HG02798 (cell line): ENCODE measurements around the gene DMKN.
"Not testable (repeated sequence)": the region's sequence is repeated elsewhere in the genome, so short reads cannot be mapped to it uniquely, and the experiment has no call there.

ENCODE experiments used
- ATAC-seq: cut with Tn5 transposase; IDR thresholded peaks from one replicate; pipeline ENCODE4 v1.9.1; 2021; ENCODE audit warnings: mild to moderate bottlenecking; ENCODE audit not compliant: unreplicated experiment, poor library complexity

DMKN gene

DNA sequence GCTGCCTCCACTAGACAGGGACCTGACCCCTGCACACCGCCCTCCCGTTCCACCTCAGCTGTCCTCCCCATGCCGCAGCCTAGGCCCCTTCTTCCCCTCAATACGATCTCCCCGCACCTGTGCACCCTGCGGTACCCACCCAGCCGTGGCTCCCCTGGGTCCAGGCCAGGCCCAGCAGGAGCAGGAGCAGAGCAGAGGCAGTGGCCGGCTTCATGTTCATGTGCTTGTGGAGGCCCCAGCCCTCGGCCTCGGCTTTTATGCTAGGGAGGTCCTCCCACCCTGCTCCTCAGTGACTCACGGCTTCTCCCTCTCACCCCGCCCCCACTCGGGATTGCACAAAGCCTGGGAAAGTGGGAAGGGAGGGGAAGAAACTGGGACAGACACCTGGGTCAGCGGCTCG is 11.8 kb downstream of the DMKN start:
- ATAC-seq, result no peak

DNA sequence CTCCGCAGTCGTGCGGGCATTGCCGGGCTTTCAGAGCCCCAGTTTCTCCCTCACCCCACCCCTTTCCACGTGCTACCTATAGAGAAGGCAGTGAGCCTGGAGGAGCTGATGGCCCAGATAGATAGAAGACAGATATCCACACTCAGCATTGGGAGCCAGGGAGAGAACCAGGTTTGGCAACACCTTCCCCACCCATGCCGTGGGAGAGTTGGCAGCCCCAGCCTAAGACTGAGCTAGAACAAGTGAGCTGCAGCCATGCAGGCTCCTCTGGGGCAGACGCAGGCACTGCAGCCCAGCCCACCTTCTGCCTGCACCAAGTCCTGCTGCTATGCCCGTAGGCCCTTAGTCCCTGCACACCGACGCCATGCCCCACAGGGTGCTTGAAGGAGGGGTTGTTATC is 12.8 kb downstream of the DMKN start:
- ATAC-seq, result no peak

DNA sequence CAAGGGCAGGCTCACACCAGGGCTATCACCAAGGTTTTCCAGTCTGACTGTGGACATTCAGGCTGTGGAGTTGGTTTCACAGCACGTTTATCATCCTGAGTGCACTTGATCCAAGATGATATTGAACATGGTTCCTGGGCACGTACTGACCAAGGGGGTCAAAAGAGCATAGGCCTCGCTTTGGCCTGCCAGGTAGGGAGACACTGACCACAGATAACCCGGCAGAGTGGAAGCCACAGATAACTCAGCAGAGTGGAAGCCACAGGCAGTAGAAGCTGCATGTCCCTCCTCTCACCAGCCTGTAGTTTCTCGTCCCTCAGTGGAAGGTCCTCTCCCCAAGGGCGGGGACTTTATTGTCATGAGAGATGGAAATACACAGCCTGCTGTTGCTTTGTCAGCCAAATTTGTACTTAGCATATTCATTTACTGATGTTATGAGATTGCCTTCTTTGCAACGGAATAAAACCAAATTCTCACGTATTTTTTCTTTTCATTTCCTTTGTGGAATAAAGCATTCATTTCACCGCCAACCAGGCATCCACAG is 14.4 kb downstream of the DMKN start:
- no peak for ATAC-seq

DNA sequence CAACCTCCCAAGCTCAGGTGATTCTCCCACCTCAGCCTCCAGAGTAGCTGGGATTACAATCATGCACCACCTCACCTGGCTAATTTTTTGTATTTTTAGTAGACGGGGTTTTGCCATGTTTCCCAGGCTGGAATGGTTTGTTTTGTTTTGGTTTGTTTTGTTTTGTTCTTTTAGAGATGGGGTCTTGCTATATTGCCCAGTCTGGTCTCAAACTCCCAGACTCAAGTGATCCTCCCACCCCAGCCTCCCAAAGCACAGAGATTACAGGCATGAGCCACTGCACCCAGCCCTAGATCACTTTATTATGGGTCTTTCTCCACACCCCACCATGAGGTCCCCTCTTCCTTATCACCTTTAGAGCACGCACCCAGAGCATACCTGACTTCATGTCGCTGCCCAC is 15.2 kb downstream of the DMKN start:
- no peak for ATAC-seq

DNA sequence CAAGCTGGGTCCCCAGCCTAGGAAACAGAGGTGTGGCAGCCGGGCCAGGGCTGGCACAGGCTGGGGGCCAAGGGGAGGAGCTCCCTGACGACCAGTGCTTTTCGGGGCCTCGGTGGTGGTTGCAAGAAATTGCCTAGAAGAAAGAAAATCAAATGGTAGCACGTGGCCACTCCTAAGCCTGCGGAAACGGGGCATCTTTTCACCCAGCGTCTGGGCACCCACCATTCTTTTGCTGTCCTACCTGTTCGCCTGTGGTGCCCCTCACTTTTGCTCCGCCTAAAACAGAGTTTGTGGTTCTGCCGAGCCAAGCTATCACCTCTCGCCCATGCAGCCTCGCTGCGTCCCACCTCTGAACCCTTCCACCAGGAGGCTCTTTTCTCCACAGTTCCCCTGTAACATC is 16.0 kb downstream of the DMKN start:
- ATAC-seq, result no peak

DNA sequence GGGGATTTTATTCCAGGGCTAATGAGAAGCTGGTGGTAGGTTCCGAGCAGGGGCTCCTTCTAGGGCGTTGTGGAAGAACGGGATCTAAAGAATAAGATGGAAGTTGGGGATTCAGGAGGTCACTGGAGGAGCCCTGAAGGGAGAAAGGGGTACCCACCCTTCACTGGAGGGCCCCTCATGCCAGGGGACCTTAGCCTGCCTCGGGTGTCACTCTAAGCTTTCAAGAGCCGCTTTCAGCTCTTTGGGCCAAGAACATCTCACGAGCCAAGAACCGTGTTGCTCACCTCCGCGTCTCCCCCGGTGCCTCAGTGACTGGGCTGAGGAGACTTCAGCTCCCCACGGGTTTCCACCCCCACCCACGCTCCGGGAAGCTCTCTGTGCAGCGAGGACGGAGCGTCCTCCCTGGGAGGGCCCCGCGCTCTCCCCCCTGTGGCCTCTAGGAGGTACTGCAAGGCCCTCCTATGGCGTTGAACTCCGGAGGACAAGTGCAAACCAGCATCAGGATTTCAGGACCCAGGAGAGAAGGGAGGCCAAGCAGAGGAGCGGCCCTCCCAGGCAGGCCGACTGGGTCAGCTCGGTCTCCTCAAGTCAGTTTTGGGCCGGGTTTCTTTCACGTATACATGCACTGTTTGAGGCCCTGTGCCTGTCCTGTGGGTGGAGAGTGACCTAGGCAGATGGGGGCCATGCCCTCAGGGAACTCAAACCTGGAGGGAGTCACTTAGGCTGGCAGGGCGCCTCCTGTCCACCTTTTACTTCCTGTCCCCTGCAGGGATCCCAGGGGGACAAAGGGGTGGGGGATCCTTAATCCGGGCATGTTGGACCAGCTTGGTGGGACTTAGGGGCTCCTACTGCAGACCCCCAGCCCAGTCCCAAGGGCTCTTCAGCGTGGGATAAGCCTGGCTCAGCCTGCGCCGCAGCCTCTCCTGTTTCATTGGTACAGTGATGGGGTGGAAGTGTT is 18.1 kb downstream of the DMKN start:
- ATAC-seq, result peak; percentile 69

DNA sequence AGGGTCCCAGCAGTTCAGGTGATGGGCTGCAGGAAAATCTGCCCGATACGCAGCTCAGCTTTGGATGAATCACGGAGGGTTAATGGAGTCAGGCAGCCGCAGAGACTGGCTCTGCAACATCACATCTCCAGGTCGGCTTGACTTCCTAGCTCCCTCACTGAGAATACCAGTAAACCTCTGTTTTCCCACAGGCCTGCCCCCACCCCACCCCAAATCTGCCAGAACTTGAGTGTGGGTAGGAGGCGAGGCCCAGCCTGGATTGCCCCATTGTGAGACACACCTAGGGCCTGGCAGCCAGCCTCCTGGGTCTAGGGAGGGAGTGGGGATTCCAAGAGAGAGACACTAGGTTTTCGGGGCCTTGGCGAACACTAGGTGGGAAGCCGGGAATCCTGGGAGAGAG is 19.5 kb downstream of the DMKN start:
- no peak for ATAC-seq

DNA sequence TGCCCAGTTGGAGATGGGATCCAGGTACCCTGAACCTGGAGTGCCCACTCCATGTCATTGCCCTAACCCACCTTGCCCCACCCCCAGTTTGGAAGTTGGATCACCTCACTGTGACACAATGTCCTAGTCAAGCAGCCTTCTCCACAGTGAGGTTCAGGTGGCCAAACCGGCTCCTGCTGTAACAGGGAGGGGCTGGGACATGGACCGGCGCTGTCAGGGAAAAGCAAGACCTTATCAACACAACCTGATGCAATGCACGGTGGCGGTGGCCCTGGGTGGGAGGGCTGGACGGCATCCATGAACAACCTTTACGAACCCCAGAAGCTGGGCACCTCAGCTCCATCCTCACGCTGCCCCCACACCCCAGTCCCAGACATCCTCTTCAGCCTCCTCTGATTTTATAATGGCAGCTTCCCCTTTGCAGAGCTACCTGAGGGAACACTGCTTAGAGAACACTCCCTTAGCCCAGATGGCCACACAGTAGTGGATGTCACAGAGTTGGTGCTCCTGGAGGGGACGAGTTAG is 21.6 kb downstream of the DMKN start:
- ATAC-seq, result no peak

DNA sequence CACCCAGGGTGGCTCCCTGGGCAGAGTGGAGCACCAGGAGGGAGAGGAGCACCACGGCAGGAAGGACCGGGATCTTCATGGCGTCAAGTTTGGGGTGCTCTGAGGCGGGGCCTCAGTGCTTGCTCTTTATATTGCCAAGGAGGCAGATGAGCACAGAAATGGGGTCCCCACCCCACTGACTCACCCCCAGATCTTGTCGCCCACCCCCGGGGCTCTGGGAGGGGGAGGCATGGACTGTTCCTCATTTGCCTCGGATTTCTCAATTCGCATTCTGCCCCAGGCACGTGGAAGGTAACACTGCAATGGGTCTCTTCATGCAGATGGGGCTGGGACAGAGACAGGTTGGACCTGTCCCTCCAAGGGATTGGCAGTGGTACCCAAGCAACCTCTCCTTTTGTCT is 23.1 kb downstream of the DMKN start, which contains the start of gene KRTDAP:
TSS of gene KRTDAP (minus strand) at position 101 of the 400 bp plus-strand sequence. CDS start at position 79, 22 bp downstream.
- no peak for ATAC-seq

DNA sequence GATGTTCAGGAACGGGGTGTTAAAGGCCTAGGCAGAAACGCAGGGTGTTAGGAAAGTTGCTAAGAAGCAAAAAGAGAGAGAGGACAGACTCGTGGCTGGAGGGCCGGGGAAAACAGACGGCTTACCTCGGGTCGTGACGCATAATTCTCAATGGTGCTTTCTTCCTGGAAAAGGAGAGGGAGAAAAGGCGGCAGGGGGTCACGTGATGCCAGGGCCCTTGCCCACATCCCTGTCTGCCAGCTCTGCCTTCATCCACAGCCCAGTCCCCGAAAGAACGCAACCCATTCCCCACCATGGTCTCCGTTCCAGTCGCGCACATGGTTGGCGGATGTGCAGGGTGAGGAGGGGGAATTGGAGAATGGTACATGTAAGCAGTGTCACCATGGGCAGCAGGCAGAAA is 24.8 kb downstream of the DMKN start:
- no peak for ATAC-seq

DNA sequence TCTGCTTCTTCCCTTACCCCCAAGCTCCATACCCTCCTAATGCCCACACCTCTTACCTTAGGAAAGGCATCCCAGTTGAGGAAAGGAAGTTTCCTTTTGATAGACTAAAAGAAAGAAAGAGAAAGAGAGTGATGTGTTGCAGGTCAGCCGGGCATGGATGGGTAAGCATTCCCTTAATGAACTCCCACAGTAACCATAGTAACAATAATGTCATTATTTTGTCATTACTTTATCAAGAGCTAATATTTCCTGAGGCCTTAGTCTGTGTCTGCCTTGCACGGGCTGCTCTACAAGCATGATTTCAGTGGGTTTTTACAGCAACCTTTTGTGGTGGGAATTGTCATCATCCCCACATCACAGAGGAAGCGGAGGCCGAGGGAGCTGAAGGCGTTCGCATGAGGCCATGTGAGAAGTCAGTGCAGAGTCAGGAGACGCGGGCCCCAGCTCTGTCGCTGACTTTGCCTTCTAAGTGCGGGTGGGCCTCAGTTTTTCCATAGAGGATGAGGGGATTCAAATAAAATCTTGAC is 25.7 kb downstream of the DMKN start:
- ATAC-seq, result no peak

DNA sequence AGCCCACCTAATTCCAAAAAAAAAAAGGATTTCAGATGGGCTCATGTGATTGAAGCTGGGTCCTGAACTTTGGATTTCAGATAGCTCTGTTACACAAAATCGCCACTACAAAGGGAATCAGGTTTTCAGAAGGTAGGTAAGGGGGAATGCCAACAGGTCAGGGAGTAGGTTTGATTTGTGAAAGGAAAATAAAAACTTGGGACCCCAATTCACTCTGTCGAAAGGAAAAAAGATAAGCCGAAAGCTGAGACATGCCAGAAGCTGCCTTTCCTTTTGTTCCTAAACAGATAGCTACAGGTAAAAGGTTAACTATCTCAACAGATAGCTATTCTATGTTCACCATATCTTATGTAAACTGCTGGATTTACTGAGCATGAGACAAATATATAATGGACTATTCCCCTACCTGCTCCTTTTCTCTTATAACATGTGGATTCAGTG is 27.2 kb downstream of the DMKN start:
- ATAC-seq, result no peak

DNA sequence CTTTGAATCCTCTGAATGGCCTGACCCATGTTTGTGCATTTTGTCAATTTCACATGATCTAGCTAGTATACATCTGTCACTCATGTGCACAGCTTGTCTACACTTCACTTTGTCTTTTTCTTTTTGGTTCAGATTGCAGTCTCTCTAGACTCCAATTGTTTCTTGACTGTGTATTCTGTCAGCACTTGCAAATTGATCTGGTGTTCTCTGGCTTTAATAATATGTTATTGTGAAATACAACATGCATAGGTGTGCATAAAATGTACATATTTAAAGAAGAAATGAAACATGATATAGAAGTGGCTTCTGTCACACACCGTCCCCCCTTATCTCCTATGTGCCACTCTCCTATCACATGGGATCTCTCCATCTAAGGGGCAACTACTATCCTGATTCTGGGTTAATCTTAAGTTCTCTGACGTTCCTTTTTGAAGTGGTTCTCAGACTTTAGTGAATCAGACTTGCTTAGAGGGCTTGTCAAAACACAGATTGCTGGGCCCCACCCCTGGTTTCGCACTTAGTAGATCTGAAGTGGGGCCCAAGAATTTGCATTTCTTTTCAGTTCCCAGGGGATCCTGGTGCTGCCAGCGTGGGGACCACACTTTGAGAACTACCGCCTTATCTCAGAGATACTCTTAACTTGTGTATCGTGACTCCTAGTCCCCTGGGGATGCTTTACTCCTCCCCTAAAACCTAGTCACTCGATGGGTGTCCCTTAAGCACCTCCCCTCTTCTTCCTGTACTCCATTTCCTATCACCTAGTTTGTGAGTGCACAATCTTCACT is 29.0 kb downstream of the DMKN start:
- ATAC-seq, result peak; percentile 57

DNA sequence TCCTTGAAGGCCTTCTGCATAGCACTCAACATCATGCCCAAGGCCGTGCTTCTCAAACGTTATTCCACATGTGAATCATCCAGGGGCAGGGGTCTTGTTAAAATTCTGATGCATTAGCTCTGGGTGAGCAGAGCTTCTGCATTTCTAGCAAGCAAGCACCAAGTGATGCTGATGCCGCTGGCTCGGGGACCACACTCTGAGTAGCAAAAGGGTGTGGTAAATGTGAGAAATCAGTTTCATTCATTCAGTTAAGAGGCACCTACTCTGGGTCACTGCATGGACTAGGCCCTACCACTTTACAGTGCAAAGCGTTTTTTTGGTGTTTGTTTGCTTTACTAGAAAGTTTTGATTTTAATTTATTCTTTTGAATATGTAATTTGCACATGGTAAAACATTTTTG is 30.4 kb downstream of the DMKN start:
- ATAC-seq, result no peak

DNA sequence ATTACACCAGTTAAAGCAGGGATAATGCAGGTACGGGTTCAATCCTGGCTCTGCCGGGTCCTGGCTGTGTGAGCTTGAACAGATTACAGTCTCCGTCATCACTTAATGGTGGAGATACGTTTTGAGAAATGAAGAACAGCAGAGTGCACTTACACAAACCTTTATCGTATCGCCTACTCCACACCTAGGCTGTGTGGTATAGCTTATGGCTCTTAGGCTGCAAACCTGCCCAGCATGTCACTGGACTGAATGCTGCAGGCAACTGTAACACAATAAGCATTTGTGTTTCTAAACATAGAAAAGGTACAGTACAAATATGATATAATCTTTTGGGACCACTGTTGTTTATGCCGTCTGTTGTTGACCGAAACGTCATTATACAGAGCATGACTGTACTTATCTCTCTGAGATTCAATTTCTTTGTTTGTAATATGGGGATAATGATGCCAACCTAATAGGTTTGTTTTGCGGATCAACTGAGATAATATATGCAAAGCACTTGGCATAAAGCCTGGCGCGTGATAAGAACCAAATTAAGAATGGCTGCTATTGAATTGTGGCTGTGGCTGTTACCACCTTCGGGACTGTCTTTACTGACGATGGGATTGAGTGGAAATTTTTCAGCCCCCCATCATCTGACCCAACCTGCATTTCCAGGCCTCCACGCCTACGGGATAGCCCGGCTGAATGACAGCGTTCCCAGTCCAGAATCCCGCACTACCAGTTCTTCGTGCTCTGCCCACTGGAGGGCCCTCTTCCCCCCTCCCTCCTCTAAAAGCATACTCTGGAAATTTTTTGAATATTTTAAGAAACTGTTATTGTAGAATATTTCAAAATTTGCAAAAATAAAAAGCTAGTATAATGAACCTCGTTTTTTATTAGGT is 34.4 kb downstream of the DMKN start:
- no peak for ATAC-seq

DNA sequence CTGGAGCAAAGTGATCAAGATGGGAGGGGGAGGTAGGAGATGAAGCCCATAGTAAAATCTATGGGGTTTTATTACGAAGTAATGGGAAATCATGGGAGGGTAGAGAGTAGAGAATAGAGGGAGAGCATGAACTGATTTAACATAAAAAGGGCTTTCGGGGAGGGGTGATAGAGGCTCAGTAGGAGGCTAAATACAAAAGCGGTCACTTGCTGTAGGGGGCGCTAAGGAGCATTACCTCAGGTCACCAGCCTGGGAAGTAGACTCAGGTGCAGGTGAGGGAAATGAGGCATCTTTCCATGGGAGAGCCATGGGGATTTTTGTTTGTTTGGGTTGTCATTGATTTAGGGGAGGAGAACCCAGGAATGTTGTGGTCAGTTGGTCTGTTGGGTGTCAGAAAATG is 37.3 kb downstream of the DMKN start:
- no peak for ATAC-seq

DNA sequence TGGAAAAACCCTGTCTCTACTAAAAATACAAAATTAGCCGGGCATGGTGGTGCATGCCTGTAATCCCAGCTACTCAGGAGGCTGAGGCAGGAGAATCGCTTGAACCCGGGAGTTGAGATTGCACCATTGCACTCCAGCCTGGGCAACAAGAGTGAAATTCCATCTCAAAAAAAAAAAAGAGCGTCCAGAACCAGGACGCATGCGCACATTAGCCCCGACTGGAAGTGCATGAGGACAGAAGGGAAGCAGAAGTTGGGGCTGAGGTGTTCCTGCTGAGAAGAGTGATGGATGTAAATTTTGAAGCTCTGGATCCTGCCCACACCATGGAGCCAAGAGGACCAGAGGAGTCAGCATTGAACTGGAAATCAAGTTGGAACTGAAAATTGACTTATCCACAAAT is 38.9 kb downstream of the DMKN start:
- ATAC-seq, result not testable (repeated sequence)

DNA sequence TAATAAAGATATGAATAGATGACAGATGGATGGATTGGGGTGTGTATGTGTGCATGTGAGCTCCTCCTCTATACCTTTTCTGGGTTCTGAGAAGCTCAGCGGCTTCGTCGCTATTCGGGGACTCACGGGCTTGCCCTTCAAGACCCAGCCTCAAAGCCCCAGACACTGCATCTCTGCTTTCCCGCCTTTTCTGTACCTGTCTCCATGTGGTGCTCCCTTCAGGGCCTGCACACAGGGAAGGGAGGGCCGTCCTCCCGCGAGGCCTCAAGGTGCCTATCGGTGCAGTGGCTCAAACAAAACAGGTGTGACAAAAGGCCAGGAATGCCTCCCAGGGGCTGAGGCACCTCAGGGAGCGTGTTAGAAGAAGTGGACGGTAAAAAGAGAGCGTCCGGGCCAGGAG is 39.3 kb downstream of the DMKN start:
- no peak for ATAC-seq

DNA sequence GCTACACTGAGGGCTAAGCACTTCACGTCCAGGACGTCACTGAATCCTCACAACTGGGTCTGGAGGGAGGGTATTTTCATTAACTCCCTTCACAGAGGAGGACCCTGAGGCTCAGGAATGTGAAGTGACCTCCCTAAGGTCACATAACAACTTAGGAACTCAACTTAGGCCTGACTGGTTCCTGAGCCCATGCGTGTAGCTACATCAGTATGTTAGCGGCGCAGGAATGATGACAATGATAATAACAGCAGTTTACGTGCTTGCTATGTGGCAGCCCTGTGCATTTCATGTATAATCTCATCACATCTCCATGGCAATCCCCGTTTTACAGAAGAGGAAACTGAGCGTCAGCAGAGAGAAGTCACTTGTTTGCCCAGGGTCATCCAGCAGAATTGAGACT is 41.5 kb downstream of the DMKN start:
- no peak for ATAC-seq

DNA sequence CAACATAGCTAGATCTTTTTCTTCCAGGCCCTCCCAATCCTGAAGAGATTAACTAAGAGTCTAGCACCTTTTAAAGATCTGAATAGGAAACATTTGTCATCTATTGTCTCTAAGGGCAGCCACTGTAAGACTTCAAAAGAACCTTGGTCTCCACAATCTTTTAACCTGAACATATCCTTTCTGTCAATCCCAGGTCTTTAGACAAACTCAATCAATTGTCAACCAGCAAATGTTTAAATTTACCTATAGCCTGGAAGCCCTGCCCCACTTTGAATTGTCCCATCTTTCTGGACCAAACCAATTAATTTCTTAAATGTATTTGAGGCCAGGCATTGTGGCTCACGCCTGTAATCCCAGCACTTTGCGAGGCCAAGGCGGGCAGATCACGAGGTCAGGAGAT is 42.4 kb downstream of the DMKN start:
- not testable (repeated sequence) for ATAC-seq
